CD1c-positive myeloid dendritic cell (primary cell): ENCODE results near the gene SRGAP2C.
"Not testable (repeated sequence)": the region's sequence is repeated elsewhere in the genome, so short reads cannot be mapped to it uniquely, and the experiment has no call there.

ENCODE experiments used
- DNase-seq: peaks from one replicate; pipeline ENCODE4 v3.0.0-alpha.2; 2016; ENCODE audit errors: extremely low spot score

SRGAP2C gene

GRCh38 chr1:121279548-121279898 lies 94.7 kb downstream of the SRGAP2C start:
- DNase-seq = not testable (repeated sequence)

GRCh38 chr1:121280699-121281317 lies 96.0 kb downstream of the SRGAP2C start:
- not testable (repeated sequence) for DNase-seq

- not testable (repeated sequence) for DNase-seq
These were observed 96.7 kb downstream of the SRGAP2C start for GRCh38 chr1:121281480-121281879.

GRCh38 chr1:121283587-121284180 lies 98.9 kb downstream of the SRGAP2C start:
- DNase-seq = not testable (repeated sequence)

GRCh38 chr1:121292590-121292989 lies 107.8 kb downstream of the SRGAP2C start:
- not testable (repeated sequence) for DNase-seq

GRCh38 chr1:121293263-121294204 lies 108.8 kb downstream of the SRGAP2C start:
- DNase-seq = not testable (repeated sequence)

GRCh38 chr1:121294205-121294570 lies 109.4 kb downstream of the SRGAP2C start:
- DNase-seq = not testable (repeated sequence)

- DNase-seq = not testable (repeated sequence)
These were observed 111.8 kb downstream of the SRGAP2C start for GRCh38 chr1:121296563-121296962.

- not testable (repeated sequence) for DNase-seq
These were observed 113.8 kb downstream of the SRGAP2C start for GRCh38 chr1:121298529-121298928.

GRCh38 chr1:121299514-121300149 lies 114.9 kb downstream of the SRGAP2C start:
- not testable (repeated sequence) for DNase-seq

GRCh38 chr1:121301876-121302275 lies 117.1 kb downstream of the SRGAP2C start:
- not testable (repeated sequence) for DNase-seq

- not testable (repeated sequence) for DNase-seq
These were observed 123.0 kb downstream of the SRGAP2C start for GRCh38 chr1:121307759-121308158.

GRCh38 chr1:121315509-121315908 lies 130.7 kb downstream of the SRGAP2C start:
- not testable (repeated sequence) for DNase-seq

- not testable (repeated sequence) for DNase-seq
These were observed 131.3 kb downstream of the SRGAP2C start for GRCh38 chr1:121316081-121316480.

- not testable (repeated sequence) for DNase-seq
These were observed 133.0 kb downstream of the SRGAP2C start for GRCh38 chr1:121317491-121318468.

- not testable (repeated sequence) for DNase-seq
These were observed 133.9 kb downstream of the SRGAP2C start for GRCh38 chr1:121318687-121319086.

- not testable (repeated sequence) for DNase-seq
These were observed 136.9 kb downstream of the SRGAP2C start for GRCh38 chr1:121321660-121322059.

- DNase-seq = not testable (repeated sequence)
These were observed 140.0 kb downstream of the SRGAP2C start for GRCh38 chr1:121324726-121325125.

GRCh38 chr1:121332141-121332540 lies 147.4 kb downstream of the SRGAP2C start:
- not testable (repeated sequence) for DNase-seq
